HepG2 (cell line): ENCODE data around the gene MAP4K3. TPM values are rescaled to one million over a fixed set of nuclear protein-coding genes. Genes with fewer than 3 reads are reported as not detected.

ENCODE experiments used
- GFI1 ChIP-seq: sonication (generic); formaldehyde crosslinking; IDR thresholded peaks from 2 replicates; pipeline ENCODE4 v1.5.0; 2020; ENCODE audit warnings: missing genetic modification reagents, mild to moderate bottlenecking, borderline replicate concordance
- NCOA2 ChIP-seq: sonication (generic); formaldehyde crosslinking; IDR thresholded peaks from 2 replicates; pipeline ENCODE4 v1.8.0; 2022; ENCODE audit warnings: inconsistent platforms
- TCF7L2 ChIP-seq: IDR thresholded peaks from 2 replicates; pipeline ENCODE4 v1.6.1; 2011; ENCODE audit warnings: mild to moderate bottlenecking, low read depth, low read length, moderate library complexity
- ZNF749 ChIP-seq: sonication (generic); formaldehyde crosslinking; IDR thresholded peaks from 2 replicates; pipeline ENCODE4 v1.8.0; 2022; ENCODE audit warnings: mild to moderate bottlenecking, missing genetic modification reagents, moderate library complexity, borderline replicate concordance
- polyA plus RNA-seq, 8 experiments: library from polyadenylated mRNA; depleted of rRNA in 3 of 8; stranded (reverse) in 7 of 8; unstranded in 1 of 8; fragments of >200 nt; fragmentation: Illumina TruSeq in 4 of 8; extraction: Trizol in 4 of 8; gene quantifications; 2 replicates each; pipeline versions ENCODE4 v1.2.1 to v1.2.3, GENCODE V29; 2011 to 2016; ENCODE audit warnings: low read depth in 4 of 8, missing spikeins in 1 of 8, mixed read lengths in 1 of 8; ENCODE audit not compliant: insufficient read depth in 1 of 8
- total RNA-seq, 5 experiments: library from RNA; depleted of rRNA; stranded (reverse); fragments of >200 nt; fragmentation: Illumina TruSeq; extraction: Trizol; gene quantifications; 2 replicates each; pipeline ENCODE4 v1.2.3, GENCODE V29; 2016; ENCODE audit warnings: low read depth in 1 of 5
- TF ChIP-seq, protein P1 (sequence below), 2 experiments: sonication (generic) in 1 of 2; formaldehyde crosslinking in 1 of 2; IDR thresholded peaks; 2 replicates each; pipeline versions ENCODE4 v1.4.0 to v1.6.1; 2016 to 2020; ENCODE audit warnings: borderline replicate concordance in 1 of 2, low read depth in 1 of 2, mild to moderate bottlenecking in 1 of 2, missing genetic modification reagents in 1 of 2
- TF ChIP-seq, protein P2 (sequence below): sonication (generic); formaldehyde crosslinking; IDR thresholded peaks from one replicate; pipeline ENCODE4 v1.5.1; 2020; ENCODE audit warnings: mild to moderate bottlenecking, missing genetic modification reagents; ENCODE audit errors: not compliant biosample characterization
- TF ChIP-seq, protein P3 (sequence below): sonication (generic); formaldehyde crosslinking; IDR thresholded peaks from 2 replicates; pipeline ENCODE4 v1.5.0; 2020; ENCODE audit warnings: missing genetic modification reagents

MAP4K3 gene
- total and polyA plus RNA-seq, 2 of the 13 experiments (the other 11 are each of a cell fraction or from before 2014, with no cell fraction given), result 45.9 to 53.2 TPM

DNA sequence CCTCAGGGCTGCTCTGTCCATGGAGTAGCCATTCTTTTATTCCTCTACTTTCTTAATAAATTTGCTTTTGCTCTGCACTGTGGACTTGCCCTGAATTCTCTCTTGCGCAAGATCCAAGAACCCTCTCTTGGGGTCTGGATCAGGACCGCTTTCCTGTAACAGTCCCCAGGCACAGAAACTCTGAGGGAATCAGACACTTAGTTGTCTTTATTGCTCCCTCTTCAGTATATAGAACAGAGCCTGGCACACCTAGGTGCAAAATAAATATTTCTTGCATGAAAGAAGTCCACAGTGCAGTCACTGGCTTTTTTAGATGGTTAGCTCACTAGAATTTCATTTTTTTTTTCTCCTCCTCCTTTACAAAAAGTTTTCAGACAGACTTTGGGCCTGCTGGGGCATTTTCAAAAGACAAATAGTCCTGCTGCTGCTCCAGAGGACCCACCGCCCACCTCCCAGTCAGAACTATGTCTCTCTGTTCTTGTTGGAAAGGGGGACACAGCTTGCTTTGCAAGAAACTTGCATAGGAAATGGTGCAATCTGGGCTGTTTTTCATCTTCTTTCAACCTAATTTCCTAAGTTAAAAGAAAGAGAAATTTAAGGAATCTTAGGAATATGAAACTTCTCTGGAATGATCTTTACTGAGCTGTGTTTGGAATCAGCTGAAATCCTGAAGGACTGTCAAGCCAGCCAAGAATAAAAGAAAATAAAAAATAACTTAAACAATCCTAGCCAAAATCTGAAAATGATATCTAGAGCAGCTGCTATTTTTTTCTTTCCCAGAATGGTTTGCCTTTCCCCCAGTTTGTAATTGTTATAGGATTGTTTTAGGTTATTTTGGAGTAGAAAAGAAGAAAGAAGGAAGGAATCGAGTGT lies 31.7 kb upstream of the MAP4K3 start (continued):
- TF ChIP-seq, protein P1, sequence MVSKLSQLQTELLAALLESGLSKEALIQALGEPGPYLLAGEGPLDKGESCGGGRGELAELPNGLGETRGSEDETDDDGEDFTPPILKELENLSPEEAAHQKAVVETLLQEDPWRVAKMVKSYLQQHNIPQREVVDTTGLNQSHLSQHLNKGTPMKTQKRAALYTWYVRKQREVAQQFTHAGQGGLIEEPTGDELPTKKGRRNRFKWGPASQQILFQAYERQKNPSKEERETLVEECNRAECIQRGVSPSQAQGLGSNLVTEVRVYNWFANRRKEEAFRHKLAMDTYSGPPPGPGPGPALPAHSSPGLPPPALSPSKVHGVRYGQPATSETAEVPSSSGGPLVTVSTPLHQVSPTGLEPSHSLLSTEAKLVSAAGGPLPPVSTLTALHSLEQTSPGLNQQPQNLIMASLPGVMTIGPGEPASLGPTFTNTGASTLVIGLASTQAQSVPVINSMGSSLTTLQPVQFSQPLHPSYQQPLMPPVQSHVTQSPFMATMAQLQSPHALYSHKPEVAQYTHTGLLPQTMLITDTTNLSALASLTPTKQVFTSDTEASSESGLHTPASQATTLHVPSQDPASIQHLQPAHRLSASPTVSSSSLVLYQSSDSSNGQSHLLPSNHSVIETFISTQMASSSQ (IDR thresholded peaks at IDR 0.05; ENCODE audit: low read depth), result no peak
- TF ChIP-seq, protein P1 (CRISPR knock-in tag; IDR thresholded peaks at IDR 0.05; ENCODE audit: borderline replicate concordance), result no peak
- TF ChIP-seq ZNF749 (CRISPR knock-in tag), result no peak
- TF ChIP-seq, protein P2, sequence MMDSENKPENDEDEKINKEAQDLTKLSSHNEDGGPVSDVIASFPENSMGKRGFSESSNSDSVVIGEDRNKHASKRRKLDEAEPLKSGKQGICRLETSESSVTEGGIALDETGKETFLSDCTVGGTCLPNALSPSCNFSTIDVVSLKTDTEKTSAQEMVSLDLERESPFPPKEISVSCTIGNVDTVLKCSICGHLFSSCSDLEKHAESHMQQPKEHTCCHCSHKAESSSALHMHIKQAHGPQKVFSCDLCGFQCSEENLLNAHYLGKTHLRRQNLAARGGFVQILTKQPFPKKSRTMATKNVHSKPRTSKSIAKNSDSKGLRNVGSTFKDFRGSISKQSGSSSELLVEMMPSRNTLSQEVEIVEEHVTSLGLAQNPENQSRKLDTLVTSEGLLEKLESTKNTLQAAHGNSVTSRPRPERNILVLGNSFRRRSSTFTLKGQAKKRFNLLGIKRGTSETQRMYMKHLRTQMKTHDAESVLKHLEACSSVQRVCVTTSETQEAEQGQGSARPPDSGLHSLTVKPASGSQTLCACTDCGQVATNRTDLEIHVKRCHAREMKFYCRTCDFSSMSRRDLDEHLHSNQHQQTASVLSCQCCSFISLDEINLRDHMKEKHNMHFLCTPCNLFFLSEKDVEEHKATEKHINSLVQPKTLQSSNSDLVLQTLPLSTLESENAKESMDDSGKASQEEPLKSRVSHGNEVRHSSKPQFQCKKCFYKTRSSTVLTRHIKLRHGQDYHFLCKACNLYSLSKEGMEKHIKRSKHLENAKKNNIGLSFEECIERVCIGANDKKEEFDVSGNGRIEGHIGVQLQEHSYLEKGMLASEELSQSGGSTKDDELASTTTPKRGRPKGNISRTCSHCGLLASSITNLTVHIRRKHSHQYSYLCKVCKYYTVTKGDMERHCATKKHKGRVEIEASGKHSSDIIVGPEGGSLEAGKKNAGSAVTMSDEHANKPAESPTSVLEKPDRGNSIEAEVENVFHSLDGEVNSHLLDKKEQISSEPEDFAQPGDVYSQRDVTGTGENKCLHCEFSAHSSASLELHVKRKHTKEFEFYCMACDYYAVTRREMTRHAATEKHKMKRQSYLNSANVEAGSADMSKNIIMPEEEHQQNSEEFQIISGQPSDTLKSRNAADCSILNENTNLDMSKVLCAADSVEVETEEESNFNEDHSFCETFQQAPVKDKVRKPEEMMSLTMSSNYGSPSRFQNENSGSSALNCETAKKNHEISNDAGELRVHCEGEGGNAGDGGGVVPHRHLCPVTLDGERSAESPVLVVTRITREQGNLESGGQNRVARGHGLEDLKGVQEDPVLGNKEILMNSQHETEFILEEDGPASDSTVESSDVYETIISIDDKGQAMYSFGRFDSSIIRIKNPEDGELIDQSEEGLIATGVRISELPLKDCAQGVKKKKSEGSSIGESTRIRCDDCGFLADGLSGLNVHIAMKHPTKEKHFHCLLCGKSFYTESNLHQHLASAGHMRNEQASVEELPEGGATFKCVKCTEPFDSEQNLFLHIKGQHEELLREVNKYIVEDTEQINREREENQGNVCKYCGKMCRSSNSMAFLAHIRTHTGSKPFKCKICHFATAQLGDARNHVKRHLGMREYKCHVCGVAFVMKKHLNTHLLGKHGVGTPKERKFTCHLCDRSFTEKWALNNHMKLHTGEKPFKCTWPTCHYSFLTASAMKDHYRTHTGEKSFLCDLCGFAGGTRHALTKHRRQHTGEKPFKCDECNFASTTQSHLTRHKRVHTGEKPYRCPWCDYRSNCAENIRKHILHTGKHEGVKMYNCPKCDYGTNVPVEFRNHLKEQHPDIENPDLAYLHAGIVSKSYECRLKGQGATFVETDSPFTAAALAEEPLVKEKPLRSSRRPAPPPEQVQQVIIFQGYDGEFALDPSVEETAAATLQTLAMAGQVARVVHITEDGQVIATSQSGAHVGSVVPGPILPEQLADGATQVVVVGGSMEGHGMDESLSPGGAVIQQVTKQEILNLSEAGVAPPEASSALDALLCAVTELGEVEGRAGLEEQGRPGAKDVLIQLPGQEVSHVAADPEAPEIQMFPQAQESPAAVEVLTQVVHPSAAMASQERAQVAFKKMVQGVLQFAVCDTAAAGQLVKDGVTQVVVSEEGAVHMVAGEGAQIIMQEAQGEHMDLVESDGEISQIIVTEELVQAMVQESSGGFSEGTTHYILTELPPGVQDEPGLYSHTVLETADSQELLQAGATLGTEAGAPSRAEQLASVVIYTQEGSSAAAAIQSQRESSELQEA (CRISPR knock-in tag), result no peak
- TF ChIP-seq TCF7L2, result no peak
- TF ChIP-seq, protein P3, sequence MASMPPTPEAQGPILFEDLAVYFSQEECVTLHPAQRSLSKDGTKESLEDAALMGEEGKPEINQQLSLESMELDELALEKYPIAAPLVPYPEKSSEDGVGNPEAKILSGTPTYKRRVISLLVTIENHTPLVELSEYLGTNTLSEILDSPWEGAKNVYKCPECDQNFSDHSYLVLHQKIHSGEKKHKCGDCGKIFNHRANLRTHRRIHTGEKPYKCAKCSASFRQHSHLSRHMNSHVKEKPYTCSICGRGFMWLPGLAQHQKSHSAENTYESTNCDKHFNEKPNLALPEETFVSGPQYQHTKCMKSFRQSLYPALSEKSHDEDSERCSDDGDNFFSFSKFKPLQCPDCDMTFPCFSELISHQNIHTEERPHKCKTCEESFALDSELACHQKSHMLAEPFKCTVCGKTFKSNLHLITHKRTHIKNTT, result 0 out of 2 replicates have a peak, but pooled peaks have one; percentile 35
- 0 out of 2 replicates have a peak, but pooled peaks have one; percentile 31 for TF ChIP-seq GFI1
- no peak for TF ChIP-seq NCOA2 (CRISPR knock-in tag)
